HCT116 (cell line): ENCODE measurements around the gene OR5B2. TPM values are rescaled to one million over a fixed set of nuclear protein-coding genes. Genes with fewer than 3 reads are reported as not detected.

Experiments
- ATAC-seq: fragments of 200-7000 bp; cut with Tn5 transposase; 2 replicates; pipeline ENCODE4 v1.9.1; 2020; ENCODE audit warnings: mild to moderate bottlenecking, moderate library complexity
- BruUV-seq: library from RNA; stranded (reverse); fragments of 400-500 nt; replicated peaks from 2 replicates; lab custom pipeline; 2021; lab: Mats Ljungman, UMichigan
- CTCF ChIA-PET: fragments of 300-600 bp; sonication (Branson Sonifier 250); formaldehyde crosslinking; loops from one replicate; lab custom pipeline; 2021; ENCODE audit warnings: antibody characterized with exemption; lab: Charles Lee
- POLR2A ChIA-PET: fragments of 300-600, 350-600 bp; sonication (Branson Sonifier 250); formaldehyde crosslinking; loops from one replicate; lab custom pipeline; 2021; ENCODE audit warnings: antibody characterized with exemption; lab: Charles Lee
- RAD21 ChIA-PET, 2 experiments: fragments of 300-600 bp; sonication (Branson Sonifier 250); formaldehyde crosslinking; loops; one replicate each; lab custom pipeline; 2023; ENCODE audit warnings: low total read pairs in 2 of 2; ENCODE audit not compliant: uncharacterized antibody in 2 of 2, unreplicated experiment in 2 of 2, low non-redundant PET in 1 of 2; lab: Charles Lee
- DNase-seq: peaks from one replicate; pipeline ENCODE4 v3.0.0-alpha.2; 2010; ENCODE audit warnings: low read depth, low spot score
- H2AFZ ChIP-seq: fragments of 200-600 bp; shearing (Covaris generic), sonication (generic); 2 replicates; pipeline ENCODE4 v1.6.1; 2017; ENCODE audit warnings: low read depth, mixed run types, mixed read lengths, antibody characterized with exemption, low read length; ENCODE audit not compliant: poor library complexity, severe bottlenecking
- H3K27ac ChIP-seq: 2 replicates; pipeline ENCODE4 v1.5.1; 2012; ENCODE audit warnings: low read depth, low read length
- H3K27me3 ChIP-seq: fragments of 200-600 bp; sonication (generic); 2 replicates; pipeline ENCODE4 v1.6.1; 2016; ENCODE audit warnings: mixed run types, low read length, mixed read lengths; ENCODE audit not compliant: insufficient read depth
- H3K36me3 ChIP-seq, 2 experiments: fragments of 200-500 bp in 1 of 2; fragments of 200-600 bp in 1 of 2; sonication (Bioruptor generic) in 1 of 2; sonication (generic) in 1 of 2; 2 replicates each; pipeline versions ENCODE4 v1.5.1 to v1.6.1; 2014 to 2016; ENCODE audit warnings: low read length in 2 of 2, inconsistent platforms in 1 of 2, mixed read lengths in 1 of 2, mixed run types in 1 of 2; ENCODE audit not compliant: insufficient read depth in 2 of 2, control insufficient read depth in 1 of 2
- H3K4me1 ChIP-seq, 2 experiments: fragments of 200-600 bp in 1 of 2; sonication (generic) in 1 of 2; 2 replicates each; pipeline versions ENCODE4 v1.5.1 to v1.6.1; 2012 to 2017; ENCODE audit warnings: low read length in 2 of 2, inconsistent platforms in 1 of 2, mild to moderate bottlenecking in 1 of 2, mixed read lengths in 1 of 2, mixed run types in 1 of 2, moderate library complexity in 1 of 2; ENCODE audit not compliant: insufficient read depth in 2 of 2, control insufficient read depth in 1 of 2
- H3K4me2 ChIP-seq: fragments of 200-600 bp; sonication (generic); 2 replicates; pipeline ENCODE4 v1.6.1; 2017; ENCODE audit warnings: mixed run types, low read length, mixed read lengths
- H3K4me3 ChIP-seq, 2 experiments: fragments of 200-600 bp in 1 of 2; sonication (generic) in 1 of 2; replicated peaks in 1 of 2; 2 replicates each; pipeline ENCODE4 v1.5.1; 2011 to 2016; ENCODE audit warnings: low read length in 2 of 2, control low read depth in 1 of 2, low read depth in 1 of 2, mild to moderate bottlenecking in 1 of 2, mixed read lengths in 1 of 2, mixed run types in 1 of 2
- H3K79me2 ChIP-seq: fragments of 200-600 bp; sonication (generic); 2 replicates; pipeline ENCODE4 v1.6.1; 2017; ENCODE audit warnings: mild to moderate bottlenecking, mixed run types, low read length, moderate library complexity, mixed read lengths; ENCODE audit not compliant: insufficient read depth
- H3K9ac ChIP-seq: fragments of 200-600 bp; sonication (generic); 2 replicates; pipeline ENCODE4 v1.6.1; 2016; ENCODE audit warnings: low read length, mixed read lengths
- H3K9me2 ChIP-seq: fragments of 200-600 bp; sonication (generic), shearing (Covaris generic); 2 replicates; pipeline ENCODE4 v1.6.1; 2017; ENCODE audit warnings: mixed run types, mild to moderate bottlenecking, moderate library complexity; ENCODE audit not compliant: insufficient read depth
- H3K9me3 ChIP-seq, 2 experiments: fragments of 200-500 bp in 1 of 2; fragments of 200-600 bp in 1 of 2; sonication (Bioruptor generic) in 1 of 2; sonication (generic) in 1 of 2; 2 replicates each; pipeline ENCODE4 v1.6.1; 2014 to 2017; ENCODE audit warnings: low read length in 2 of 2, mixed read lengths in 2 of 2, inconsistent platforms in 1 of 2, low read depth in 1 of 2, mild to moderate bottlenecking in 1 of 2, mixed run types in 1 of 2, moderate library complexity in 1 of 2; ENCODE audit not compliant: control insufficient read depth in 1 of 2, insufficient read depth in 1 of 2
- H4K20me1 ChIP-seq: fragments of 200-600 bp; sonication (generic), shearing (Covaris generic); 2 replicates; pipeline ENCODE4 v1.6.1; 2017; ENCODE audit warnings: mixed run types, mild to moderate bottlenecking, moderate library complexity; ENCODE audit not compliant: insufficient read depth
- ATF3 ChIP-seq: IDR thresholded peaks from 2 replicates; pipeline ENCODE4 v1.6.1; 2012
- CEBPB ChIP-seq: IDR thresholded peaks from 2 replicates; pipeline ENCODE4 v1.6.1; 2012; ENCODE audit warnings: low read depth
- EGR1 ChIP-seq: IDR thresholded peaks from 2 replicates; pipeline ENCODE4 v1.6.1; 2012; ENCODE audit warnings: low read depth
- EZH2 ChIP-seq: fragments of 200-600 bp; sonication (generic); IDR thresholded peaks from 2 replicates; pipeline ENCODE4 v1.6.1; 2017; ENCODE audit warnings: antibody characterized with exemption, mixed run types
- EZH2phosphoT487 ChIP-seq: fragments of 200-600 bp; IDR thresholded peaks from 2 replicates; pipeline ENCODE4 v1.6.1; 2018; ENCODE audit warnings: antibody characterized with exemption, borderline replicate concordance
- FOSL1 ChIP-seq: IDR thresholded peaks from 2 replicates; pipeline ENCODE4 v1.6.1; 2012; ENCODE audit warnings: low read depth
- JUND ChIP-seq: IDR thresholded peaks from 2 replicates; pipeline ENCODE4 v1.6.1; 2012
- MAX ChIP-seq: IDR thresholded peaks from 2 replicates; pipeline ENCODE4 v1.6.1; 2012
- POLR2A ChIP-seq: IDR thresholded peaks from 2 replicates; pipeline ENCODE4 v1.7.0; 2011; ENCODE audit warnings: borderline replicate concordance; ENCODE audit not compliant: insufficient read depth, insufficient read length; ENCODE audit errors: extremely low read depth
- POLR2AphosphoS5 ChIP-seq: IDR thresholded peaks from 2 replicates; pipeline ENCODE4 v1.6.1; 2011; ENCODE audit warnings: mild to moderate bottlenecking, low read depth, low read length, moderate library complexity
- RAD21 ChIP-seq: IDR thresholded peaks from 2 replicates; pipeline ENCODE4 v1.6.1; 2012; ENCODE audit warnings: low read depth, mild to moderate bottlenecking
- SIN3A ChIP-seq: IDR thresholded peaks from 2 replicates; pipeline ENCODE4 v1.6.1; 2012; ENCODE audit warnings: low read depth
- SRF ChIP-seq: IDR thresholded peaks from 2 replicates; pipeline ENCODE4 v1.6.1; 2012; ENCODE audit warnings: low read depth
- YY1 ChIP-seq: IDR thresholded peaks from 2 replicates; pipeline ENCODE4 v1.6.1; 2011; ENCODE audit warnings: low read length, low read depth, moderate library complexity, mild to moderate bottlenecking; ENCODE audit not compliant: insufficient replicate concordance; ENCODE audit errors: extremely low read depth
- ZBTB33 ChIP-seq: IDR thresholded peaks from 2 replicates; pipeline ENCODE4 v1.6.1; 2011; ENCODE audit warnings: mild to moderate bottlenecking, low read length, moderate library complexity; ENCODE audit not compliant: insufficient replicate concordance; ENCODE audit errors: extremely low read depth
- ZFX ChIP-seq: fragments of 450-650 bp; IDR thresholded peaks from 2 replicates; pipeline ENCODE4 v1.6.1; 2017
- ZNF274 ChIP-seq: fragments of 200-500 bp; sonication (Bioruptor generic); IDR thresholded peaks from 2 replicates; pipeline ENCODE4 v1.6.1; 2014; ENCODE audit warnings: mild to moderate bottlenecking, low read depth, low read length, inconsistent platforms
- intact Hi-C: fragments of 100-400 bp; cut with micrococcal nuclease; formaldehyde crosslinking; loops from 2 replicates; pipeline ENCODE4 v1.10.0; 2022
- total RNA-seq: library from RNA; stranded (reverse); gene quantifications from one replicate; pipeline ENCODE4 v1.2.1, GENCODE V29; 2021; ENCODE audit not compliant: unreplicated experiment
- TF ChIP-seq, protein P1 (sequence below), 3 experiments: fragments of 200-600 bp in 1 of 3; sonication (generic) in 1 of 3; IDR thresholded peaks in 2 of 3; conservative IDR thresholded peaks in 1 of 3; 2 replicates each; pipeline ENCODE4 v1.5.1; 2012 to 2017; ENCODE audit warnings: low read depth in 2 of 3, low read length in 2 of 3, antibody characterized with exemption in 1 of 3, borderline replicate concordance in 1 of 3, control low read depth in 1 of 3, mild to moderate bottlenecking in 1 of 3, mixed read lengths in 1 of 3, mixed run types in 1 of 3, moderate library complexity in 1 of 3; ENCODE audit not compliant: insufficient read depth in 1 of 3
- TF ChIP-seq, protein P2 (sequence below): IDR thresholded peaks from 2 replicates; pipeline ENCODE4 v1.6.1; 2012; ENCODE audit warnings: low read depth

Gene OR5B2
- total RNA-seq, 1 experiment from 2014 or later, result not detected

DNA sequence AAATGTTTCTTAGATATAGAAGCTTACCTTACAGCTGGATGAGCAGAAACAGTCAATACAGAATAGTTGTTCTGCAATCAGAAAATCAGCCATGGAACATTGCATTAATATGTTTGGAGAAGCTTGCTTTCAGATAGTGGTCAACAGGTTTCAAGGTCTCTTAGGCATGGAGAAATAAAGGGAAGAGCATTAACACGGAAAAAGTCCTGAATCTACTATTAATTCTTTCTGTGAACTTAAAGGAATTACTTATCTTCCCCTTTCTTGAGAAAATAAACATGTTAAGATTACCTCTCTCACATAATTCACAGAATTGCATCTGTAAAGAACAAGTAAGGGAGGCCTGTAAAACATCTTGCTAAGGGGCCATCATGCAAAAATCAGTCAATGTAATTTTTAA, 21.1 kb downstream of the OR5B2 start, which contains the start of gene OR5B3:
TSS of gene OR5B3 (minus strand) at position 101 of the 400 bp plus-strand sequence. CDS start 3,465 bp downstream, outside the sequence.
- no peak within 1 kb of the TSS for H3K9ac ChIP-seq
- H4K20me1 ChIP-seq, result no peaks in the 10 kb centered on the region
- no peaks in the 10 kb centered on the region for H3K9me2 ChIP-seq
- no peak within 1 kb of the TSS for H2AFZ ChIP-seq
- H3K4me1 ChIP-seq, result no peaks in the 10 kb centered on the region
- H3K27me3 ChIP-seq, result no peaks in the 10 kb centered on the region
- H3K4me3 ChIP-seq, result no peak within 1 kb of the TSS
- ATAC-seq (no peak), DNase-seq (no peak)
- no peak within 1 kb of the TSS for H3K4me2 ChIP-seq
- ChIA-PET RAD21 (no interaction called here), POLR2A (no interaction called here), CTCF (no interaction called here)
- intact Hi-C loops, result no loop called here
- no peaks in the 10 kb centered on the region for H3K36me3 ChIP-seq
- H3K27ac ChIP-seq, result no peak within 1 kb of the TSS
- no peaks in the 10 kb centered on the region for H3K9me3 ChIP-seq
- no peaks in the 10 kb centered on the region for H3K79me2 ChIP-seq
- TF ChIP-seq, protein P1, sequence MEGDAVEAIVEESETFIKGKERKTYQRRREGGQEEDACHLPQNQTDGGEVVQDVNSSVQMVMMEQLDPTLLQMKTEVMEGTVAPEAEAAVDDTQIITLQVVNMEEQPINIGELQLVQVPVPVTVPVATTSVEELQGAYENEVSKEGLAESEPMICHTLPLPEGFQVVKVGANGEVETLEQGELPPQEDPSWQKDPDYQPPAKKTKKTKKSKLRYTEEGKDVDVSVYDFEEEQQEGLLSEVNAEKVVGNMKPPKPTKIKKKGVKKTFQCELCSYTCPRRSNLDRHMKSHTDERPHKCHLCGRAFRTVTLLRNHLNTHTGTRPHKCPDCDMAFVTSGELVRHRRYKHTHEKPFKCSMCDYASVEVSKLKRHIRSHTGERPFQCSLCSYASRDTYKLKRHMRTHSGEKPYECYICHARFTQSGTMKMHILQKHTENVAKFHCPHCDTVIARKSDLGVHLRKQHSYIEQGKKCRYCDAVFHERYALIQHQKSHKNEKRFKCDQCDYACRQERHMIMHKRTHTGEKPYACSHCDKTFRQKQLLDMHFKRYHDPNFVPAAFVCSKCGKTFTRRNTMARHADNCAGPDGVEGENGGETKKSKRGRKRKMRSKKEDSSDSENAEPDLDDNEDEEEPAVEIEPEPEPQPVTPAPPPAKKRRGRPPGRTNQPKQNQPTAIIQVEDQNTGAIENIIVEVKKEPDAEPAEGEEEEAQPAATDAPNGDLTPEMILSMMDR (IDR thresholded peaks at IDR 0.05 in 2 of 3, conservative IDR thresholded peaks at IDR 0.05 in 1 of 3; ENCODE audit: borderline replicate concordance in 1 of 3, insufficient read depth in 1 of 3, low read depth in 2 of 3, low read length in 2 of 3), result no peak
- TF ChIP-seq EZH2phosphoT487 (no peak), SIN3A (no peak), ZNF274 (no peak), JUND (no peak), YY1 (no peak), ATF3 (no peak), ZBTB33 (no peak), POLR2AphosphoS5 (no peak), FOSL1 (no peak), ZFX (no peak), MAX (no peak), CEBPB (no peak), POLR2A (no peak), EGR1 (no peak), RAD21 (no peak), SRF (no peak), EZH2 (no peak)
- TF ChIP-seq, protein P2, sequence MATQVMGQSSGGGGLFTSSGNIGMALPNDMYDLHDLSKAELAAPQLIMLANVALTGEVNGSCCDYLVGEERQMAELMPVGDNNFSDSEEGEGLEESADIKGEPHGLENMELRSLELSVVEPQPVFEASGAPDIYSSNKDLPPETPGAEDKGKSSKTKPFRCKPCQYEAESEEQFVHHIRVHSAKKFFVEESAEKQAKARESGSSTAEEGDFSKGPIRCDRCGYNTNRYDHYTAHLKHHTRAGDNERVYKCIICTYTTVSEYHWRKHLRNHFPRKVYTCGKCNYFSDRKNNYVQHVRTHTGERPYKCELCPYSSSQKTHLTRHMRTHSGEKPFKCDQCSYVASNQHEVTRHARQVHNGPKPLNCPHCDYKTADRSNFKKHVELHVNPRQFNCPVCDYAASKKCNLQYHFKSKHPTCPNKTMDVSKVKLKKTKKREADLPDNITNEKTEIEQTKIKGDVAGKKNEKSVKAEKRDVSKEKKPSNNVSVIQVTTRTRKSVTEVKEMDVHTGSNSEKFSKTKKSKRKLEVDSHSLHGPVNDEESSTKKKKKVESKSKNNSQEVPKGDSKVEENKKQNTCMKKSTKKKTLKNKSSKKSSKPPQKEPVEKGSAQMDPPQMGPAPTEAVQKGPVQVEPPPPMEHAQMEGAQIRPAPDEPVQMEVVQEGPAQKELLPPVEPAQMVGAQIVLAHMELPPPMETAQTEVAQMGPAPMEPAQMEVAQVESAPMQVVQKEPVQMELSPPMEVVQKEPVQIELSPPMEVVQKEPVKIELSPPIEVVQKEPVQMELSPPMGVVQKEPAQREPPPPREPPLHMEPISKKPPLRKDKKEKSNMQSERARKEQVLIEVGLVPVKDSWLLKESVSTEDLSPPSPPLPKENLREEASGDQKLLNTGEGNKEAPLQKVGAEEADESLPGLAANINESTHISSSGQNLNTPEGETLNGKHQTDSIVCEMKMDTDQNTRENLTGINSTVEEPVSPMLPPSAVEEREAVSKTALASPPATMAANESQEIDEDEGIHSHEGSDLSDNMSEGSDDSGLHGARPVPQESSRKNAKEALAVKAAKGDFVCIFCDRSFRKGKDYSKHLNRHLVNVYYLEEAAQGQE, result no peak
- TF ChIP-seq, all 23 proteins: peak for 0
- no TSS peak for BruUV-seq
